Colon (tissue), 2 donors: ENCODE results near the gene RALGPS1.
"Not testable (repeated sequence)": the region's sequence is repeated elsewhere in the genome, so short reads cannot be mapped to it uniquely, and the experiment has no call there.

ENCODE experiments used
- FAIRE-seq: peaks from 2 replicates; lab custom pipeline; 2012; peaks lifted over from hg19 to GRCh38; lab: Jason Lieb, UNC
- donor health status: control.
- donor health status: control.

RALGPS1 gene

GRCh38 chr9:127159949-127160610, 245.5 kb downstream of the RALGPS1 start:
- no peak for FAIRE-seq

DNA sequence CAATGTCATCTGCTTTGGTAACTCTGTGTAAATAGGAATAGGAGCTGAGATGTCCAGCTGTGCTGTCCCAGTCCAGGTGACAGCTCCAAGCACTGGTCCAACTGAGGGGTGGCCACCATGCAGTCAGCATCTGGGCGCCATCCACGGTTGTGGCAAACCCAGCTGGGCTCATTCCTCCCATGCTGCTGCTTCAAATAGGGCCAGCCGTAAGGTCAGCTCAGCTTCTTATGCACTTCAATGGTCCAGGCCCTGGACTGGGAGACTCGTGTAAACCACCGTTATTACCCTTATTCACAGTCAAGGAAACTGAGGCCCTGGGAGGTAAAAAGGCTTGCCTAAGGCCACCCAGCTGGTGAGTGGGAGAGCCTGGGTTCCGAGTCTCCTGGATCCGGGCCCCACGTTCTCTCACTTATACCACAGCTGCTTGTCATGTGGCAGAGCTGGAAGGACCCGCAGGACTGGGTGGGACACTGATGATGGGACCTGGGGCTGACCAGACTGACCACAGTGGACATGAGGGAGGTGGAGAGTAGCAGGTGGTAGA, 246.6 kb downstream of the RALGPS1 start:
- no peak for FAIRE-seq

DNA sequence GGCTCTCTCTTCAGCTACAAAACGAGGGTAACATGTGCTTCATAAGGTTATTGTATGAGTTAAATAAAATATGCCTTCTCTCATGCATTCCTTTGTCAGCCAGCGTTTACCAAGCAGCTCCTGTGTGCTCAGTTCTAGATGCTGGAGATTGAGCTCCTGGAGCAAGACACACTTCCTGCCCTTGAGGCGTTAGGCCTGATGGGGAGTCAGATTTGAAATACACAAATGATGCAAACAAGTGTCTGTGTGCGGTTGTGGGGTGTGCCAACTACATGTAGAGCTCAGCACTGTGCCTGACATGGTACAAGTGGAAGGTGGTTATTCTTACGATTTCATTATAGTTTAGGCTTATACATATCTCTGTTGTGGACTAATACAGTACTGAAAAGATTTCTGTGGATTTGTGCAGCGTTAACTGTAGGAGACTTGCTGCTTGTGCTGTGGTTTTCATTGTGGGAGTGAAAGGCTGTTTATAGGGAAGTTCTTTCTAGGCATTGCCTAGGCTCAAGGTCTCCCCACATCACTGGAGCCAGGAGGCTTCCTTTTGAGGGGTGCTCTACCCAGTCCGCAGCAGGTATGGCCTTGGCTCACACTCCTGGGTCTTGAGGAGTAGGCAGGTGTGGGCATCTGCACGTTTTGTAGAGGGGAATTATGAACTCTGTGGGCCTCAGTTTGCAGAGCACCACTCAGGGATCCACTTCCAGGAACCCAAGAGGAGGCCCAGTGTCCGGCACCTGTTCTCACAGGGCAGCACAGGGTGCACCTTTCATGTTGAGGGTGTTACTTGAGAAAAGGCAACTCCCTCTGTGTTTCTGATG, 247.7 kb downstream of the RALGPS1 start:
- FAIRE-seq, result no peak

GRCh38 chr9:127162864-127163365, 248.3 kb downstream of the RALGPS1 start:
- no peak for FAIRE-seq

GRCh38 chr9:127163409-127163808, 248.8 kb downstream of the RALGPS1 start:
- FAIRE-seq, result no peak

DNA sequence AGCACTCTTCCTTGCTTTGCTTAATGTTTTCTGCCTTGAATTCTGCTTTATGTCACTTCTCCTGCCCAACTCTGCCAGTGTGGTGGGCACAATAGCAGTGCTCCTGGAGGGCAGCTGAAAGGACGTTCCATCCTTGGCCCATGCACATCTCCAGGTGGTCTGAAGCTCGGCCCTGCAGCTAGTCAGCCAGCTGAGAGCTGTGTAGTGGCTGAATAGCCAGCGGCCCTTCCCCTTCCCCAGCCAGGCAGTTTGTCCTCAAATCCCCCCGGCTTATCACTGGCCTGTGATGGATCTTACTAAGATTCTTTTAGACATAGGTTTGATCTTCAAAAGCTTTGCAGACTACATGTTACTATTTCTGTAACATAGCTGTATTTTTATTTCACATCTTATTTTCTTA, 250.5 kb downstream of the RALGPS1 start:
- no peak for FAIRE-seq

DNA sequence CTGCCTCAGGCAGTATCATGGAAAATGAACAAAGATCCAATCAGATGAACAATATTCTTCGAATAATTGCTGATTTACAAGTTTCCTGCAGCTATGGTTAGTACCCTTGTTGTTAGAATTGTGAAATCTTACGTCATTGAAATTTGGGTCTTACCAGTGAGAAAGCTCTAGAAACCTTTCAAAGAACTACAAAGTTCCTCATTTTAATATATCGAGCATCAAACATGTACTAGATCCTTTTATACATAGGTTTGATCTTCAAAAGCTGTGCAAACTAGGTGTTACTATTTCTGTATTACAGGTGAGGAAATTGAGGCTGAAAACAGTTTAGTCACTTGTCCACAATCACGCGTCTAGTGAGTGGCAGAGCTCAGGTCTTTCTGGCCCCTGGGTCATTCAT, 251.5 kb downstream of the RALGPS1 start:
- no peak for FAIRE-seq

DNA sequence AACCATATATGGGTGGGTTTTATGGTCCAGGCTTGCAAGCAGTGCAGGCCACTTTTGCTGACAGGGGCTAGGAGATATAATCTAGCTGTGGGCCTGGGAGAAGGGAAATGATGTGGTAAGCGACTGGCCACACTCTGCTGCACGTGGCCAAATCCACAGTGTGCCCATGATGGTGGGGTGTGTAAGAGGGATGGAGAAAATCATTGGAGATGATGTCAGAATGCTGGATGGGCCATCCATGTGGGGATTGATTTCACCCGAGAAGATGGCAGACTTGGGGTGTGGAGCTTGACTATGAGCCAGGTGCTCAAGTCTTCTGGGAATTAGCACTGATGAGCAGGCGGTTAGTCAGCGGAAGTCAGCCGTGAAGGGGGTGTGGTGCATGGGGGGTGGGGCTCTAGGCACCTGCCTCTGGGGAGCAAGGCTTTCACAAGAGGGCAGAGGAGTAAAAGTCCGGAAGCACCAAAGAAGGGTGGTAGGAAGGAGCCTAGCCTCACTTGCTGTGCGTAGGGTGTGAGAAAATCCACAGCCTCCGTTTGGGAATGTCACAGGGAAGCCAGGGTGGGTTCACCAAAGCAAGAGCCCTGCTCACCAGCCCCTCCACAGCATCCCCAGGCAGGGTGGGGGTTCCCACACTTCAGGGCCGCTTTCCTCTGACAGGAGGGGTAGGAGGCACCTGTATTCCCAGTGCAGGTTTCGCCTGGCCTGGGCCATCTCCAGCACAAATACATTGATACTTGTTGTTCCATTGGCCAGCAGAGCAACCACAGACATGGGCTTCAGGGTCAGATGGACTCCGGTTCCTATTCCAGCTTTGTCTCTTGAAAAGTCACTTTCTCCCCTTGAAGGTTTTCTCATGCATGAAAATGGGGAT, 252.3 kb downstream of the RALGPS1 start:
- no peak for FAIRE-seq

DNA sequence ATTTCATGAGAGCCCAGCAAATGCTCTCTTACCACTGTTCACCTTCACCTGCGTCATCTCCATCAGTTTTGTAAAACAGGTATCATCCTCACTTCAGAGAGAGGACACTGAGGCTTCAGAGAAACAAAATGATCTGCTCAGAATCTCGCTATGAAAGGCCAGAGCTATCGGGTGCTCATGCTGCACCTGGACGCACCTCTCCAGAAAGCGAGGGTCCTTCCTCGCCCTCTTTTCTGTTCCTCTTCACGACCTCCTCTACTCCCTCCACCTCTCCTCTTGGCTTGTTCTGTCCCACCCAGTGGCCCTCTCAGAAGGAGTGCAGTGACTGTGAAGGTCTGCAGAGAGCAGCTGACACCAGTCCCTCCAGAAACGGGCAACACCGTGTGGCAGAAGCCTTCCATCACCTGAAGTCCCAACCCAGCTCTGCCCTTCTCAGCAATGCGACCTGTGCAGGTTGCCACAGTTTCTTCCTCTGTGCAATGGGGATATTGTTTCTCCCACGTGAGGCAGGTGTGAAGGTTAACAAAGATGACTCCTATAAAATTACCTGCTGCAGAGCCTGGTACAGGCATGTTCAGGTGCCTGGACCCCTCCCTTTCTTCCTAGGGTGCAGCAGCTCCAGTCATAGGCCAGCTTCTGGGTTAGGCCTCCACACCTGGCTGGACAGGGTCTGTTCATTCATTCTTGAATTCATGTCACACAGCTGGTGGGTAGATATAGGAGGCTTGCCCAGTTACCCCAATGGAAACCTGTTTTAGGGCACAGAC, 253.2 kb downstream of the RALGPS1 start:
- FAIRE-seq, result no peak

DNA sequence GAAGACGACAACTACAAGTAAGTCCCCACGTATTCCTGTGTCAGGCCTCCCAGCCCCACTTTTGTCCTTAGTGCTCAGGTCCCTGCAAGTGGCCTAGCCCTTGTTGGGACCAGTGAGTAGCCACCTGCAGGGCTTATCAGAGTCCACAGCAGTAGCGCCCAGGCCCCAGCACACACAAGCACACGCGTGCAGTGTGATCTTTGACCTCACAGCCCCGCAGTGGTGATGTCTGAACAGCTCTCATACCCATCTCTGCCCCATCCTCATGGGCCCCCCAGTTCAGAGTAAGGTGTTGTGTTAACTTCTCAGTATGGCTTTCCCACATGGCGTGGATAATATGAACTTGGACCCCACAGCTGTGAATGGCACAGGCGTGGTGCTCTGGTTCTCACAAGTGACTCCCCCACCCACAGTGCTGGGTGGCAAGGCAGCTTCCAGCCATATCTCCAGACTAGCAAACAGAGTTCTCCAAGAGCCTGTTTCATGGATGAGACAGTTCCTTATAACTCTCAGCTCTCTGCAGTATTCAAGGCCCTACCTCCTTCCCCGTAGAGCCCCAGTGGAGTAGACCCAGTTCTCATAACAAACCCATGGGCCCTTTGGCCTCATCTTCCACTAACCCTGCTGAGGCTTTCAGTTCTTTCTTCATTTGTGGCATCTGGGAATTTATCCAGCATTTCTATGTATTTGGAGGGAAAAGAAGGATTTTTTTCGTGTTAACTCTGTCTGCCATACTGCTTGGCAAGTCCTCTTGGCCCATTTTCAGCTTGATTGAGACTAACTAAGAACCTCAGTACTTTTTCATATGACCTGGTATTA, 254.4 kb downstream of the RALGPS1 start:
- FAIRE-seq, result no peak

- FAIRE-seq, result no peak
These were observed 254.9 kb downstream of the RALGPS1 start for GRCh38 chr9:127169575-127169883.

GRCh38 chr9:127170103-127170502, 255.5 kb downstream of the RALGPS1 start:
- no peak for FAIRE-seq

DNA sequence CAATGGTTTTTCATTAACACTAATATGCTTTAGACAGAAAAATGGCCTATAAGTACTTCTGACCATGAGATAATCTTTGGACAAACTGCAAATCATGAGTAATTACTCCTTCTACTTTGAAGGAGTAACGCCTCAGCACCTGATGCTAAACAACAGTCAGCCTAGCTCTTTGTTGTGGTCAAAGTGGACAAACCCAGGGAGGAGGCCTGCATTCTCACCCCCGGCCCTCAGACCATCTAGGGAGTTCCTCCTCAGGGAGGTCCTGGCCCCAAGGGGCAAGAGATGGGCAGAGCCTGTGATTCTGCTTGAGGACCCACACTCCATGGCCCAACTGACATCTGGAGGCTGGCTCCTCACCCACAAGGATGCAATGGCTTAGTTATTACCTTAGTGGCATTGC, 256.1 kb downstream of the RALGPS1 start:
- FAIRE-seq, result no peak

DNA sequence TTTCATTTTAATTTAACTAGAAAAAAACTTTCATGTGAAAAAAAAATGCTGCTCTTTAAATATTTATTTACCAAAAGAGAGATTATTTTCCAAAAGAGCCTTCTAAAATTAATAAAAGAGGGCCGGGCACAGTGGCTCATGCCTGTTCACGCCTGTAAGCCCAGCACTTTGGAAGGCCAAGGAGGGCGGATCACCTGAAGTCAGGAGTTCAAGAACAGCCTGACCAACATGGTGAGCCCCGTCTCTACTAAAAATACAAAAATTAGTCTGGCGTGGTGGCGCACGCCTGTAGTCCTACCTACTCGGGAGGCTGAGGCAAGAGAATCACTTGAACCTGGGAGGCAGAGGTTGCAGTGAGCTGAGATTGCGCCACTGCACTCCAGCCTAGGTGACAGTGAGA, 256.8 kb downstream of the RALGPS1 start:
- FAIRE-seq, result not testable (repeated sequence)

DNA sequence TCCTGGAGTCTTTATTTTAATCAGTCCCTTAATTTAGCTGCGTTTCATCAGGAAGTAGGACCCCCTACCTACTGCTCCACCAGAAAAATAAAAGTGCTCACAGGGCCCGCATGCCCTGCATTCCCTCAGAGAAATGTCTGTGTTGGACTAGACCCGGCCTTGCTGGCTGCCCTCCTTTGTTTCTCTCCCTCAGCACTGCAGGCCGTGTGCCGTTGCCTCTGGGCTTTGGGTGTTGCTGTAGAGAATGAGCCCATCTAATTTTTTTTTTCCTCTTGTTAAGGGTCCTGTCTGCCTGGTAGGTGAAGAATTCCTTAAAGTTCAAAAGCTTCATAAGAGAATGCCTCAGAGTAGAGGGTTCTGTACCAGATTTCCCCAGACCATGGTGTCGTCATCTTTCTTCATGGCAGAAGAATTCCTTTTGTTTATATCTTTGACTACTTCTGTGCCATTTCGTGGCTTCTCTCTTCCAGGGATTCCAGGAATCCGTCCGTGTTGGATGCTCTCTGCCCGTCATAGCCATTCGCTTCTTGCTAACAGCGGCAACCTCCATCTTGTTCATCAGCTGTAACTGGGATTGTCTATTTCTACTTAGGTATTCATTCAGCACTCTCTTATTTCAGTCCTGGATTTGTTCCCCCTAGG, 257.6 kb downstream of the RALGPS1 start:
- FAIRE-seq, result no peak

DNA sequence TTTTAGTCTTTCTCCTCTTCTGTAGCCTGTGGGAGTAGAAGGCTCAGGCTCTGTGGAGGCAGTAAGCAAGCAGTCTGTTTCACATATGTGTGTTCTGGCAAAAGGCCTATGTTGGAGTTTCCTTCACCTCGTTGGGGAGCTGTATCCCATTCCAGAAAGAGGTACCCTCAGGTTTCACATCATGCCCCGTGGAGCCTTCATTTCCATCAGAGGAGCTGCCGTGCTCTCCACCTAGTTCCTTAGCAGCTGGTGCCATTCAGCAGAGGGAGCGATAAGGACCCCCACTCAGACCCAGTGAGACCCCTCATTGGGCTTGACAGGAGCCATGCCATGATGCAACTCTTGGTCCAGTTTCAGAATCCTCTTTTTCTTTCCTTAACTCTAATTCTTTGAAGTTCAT, 258.5 kb downstream of the RALGPS1 start:
- no peak for FAIRE-seq

DNA sequence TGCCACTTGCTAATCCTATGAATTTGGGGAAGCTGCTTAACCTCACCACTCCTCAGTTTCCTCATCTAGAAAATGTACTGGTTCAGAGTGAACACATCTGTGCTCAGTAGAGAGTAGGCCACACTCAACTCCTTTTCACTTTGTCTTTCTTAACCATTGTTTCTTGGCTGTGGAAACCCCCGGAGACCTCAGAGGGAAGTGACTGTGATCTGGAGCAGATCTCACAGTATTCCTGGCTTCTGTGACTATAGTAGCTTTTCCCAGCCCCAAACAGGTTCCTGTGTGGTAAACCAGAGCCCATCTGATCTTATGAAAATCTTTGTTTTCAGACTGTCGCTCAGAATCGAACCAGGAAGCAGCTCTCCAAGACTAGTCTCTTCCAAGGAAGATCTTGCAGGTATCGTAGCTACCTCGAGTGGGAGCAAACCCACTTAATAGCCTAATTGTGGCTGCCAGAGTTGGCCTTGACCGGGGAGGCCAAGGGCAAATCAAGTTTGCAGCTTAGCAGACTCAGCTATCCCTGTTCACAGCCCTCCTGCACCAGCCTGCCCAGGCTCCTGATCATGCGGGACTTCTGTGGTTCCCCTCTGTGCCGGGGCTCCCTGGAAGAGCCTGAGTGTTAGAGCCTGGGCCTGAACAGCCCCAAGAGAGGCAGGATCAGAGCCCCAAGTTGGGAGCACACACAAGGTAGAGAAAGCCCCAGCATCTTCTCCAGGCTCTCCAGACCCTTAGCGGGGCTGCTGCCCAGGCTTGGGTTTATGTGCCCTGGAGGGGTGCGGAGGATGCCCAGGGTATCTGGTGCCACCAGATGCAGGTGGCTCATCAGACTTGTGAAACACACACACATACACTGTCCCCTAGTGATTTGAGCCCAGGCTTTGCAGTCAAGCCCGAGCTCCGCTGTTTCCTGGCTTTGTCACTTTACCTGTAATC, 260.1 kb downstream of the RALGPS1 start:
- no peak for FAIRE-seq

DNA sequence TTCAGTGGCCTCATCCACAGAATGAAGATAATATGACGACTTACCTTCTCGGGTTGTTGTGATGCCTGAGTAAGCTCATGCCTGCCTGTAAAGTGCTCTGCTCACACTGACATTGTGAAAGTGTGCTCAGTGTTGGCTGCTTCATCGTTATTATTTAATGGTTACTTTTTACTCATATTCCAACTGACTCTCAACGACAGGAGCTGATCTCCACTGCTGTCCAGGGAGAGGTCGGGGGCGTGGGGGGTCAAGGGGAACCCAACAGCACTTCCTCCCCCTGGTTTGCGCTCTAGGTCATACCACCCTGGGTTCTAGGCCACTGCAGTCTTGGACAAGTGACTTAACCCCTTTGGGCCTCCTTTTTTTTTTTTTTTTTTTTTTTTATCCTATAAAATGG, 260.7 kb downstream of the RALGPS1 start:
- FAIRE-seq, result no peak

DNA sequence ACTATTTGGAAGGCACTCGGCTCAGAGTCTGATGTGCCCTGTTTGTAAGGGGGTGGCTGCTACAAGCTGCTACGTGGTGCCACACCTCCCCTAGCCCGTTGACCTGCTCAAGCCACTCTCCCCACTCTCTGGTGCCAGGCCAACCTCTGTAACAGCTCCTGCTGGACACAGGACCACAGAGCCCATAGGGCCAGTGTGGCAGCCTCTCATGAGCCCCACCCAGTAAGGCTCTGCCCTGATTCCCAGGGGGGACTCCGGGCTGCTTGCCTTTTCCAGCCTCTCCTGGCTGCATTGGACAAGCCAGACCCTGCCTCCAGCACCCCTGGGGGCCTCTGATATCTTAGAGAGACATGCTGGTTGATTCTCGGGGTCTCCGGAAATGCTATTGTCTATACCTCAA, 261.2 kb downstream of the RALGPS1 start:
- no peak for FAIRE-seq
